DOHH2 (cell line): Measurements from ENCODE around the gene CDH6.

ENCODE experiments used
- H3F3A ChIP-seq: fragments of 200-600 bp; sonication (generic), shearing (Covaris generic); 2 replicates; pipeline ENCODE4 v1.6.0; 2016; ENCODE audit warnings: antibody characterized with exemption, mild to moderate bottlenecking; ENCODE audit not compliant: control insufficient read depth, insufficient read depth
- H3K27ac ChIP-seq: fragments of 200-600 bp; sonication (generic); 2 replicates; pipeline ENCODE4 v1.5.1; 2014; ENCODE audit warnings: low read depth, mild to moderate bottlenecking, low read length, moderate library complexity
- H3K27me3 ChIP-seq: fragments of 200-600 bp; sonication (generic); 2 replicates; pipeline ENCODE4 v1.6.1; 2014; ENCODE audit warnings: mild to moderate bottlenecking, low read length, mixed read lengths; ENCODE audit not compliant: control insufficient read depth
- H3K36me3 ChIP-seq: fragments of 200-600 bp; sonication (generic); 2 replicates; pipeline ENCODE4 v1.6.1; 2014; ENCODE audit warnings: mild to moderate bottlenecking, low read length, moderate library complexity, mixed read lengths; ENCODE audit not compliant: control insufficient read depth
- H3K4me1 ChIP-seq: fragments of 200-600 bp; sonication (generic); 2 replicates; pipeline ENCODE4 v1.6.1; 2014; ENCODE audit warnings: mild to moderate bottlenecking, low read length, mixed read lengths; ENCODE audit not compliant: control insufficient read depth
- H3K4me2 ChIP-seq: fragments of 200-600 bp; sonication (generic); 2 replicates; pipeline ENCODE4 v1.6.0; 2014; ENCODE audit warnings: mild to moderate bottlenecking, low read length, moderate library complexity
- H3K4me3 ChIP-seq: fragments of 200-600 bp; sonication (generic); 2 replicates; pipeline ENCODE4 v1.5.1; 2014; ENCODE audit warnings: mild to moderate bottlenecking, low read length, mixed read lengths
- H3K79me2 ChIP-seq: fragments of 200-600 bp; sonication (generic); 2 replicates; pipeline ENCODE4 v1.6.1; 2014; ENCODE audit warnings: mild to moderate bottlenecking, low read length, mixed read lengths; ENCODE audit not compliant: control insufficient read depth
- H3K9me2 ChIP-seq: fragments of 200-600 bp; sonication (generic); replicated peaks from 2 replicates; pipeline ENCODE4 v1.6.1; 2014; ENCODE audit warnings: mild to moderate bottlenecking, low read length, mixed read lengths; ENCODE audit not compliant: control insufficient read depth
- H3K9me3 ChIP-seq: fragments of 200-600 bp; sonication (generic); 2 replicates; pipeline ENCODE4 v1.6.1; 2014; ENCODE audit warnings: antibody characterized with exemption, low read length, mixed read lengths; ENCODE audit not compliant: control insufficient read depth, insufficient read depth
- H4K20me1 ChIP-seq: fragments of 200-600 bp; sonication (generic); 2 replicates; pipeline ENCODE4 v1.6.0; 2014; ENCODE audit warnings: low read depth, mild to moderate bottlenecking, antibody characterized with exemption, low read length, moderate library complexity; ENCODE audit not compliant: control insufficient read depth, insufficient read depth
- CTCF ChIP-seq: fragments of 200-600 bp; sonication (generic); IDR thresholded peaks from one replicate; pipeline ENCODE4 v1.5.1; 2014; ENCODE audit warnings: antibody characterized with exemption, mild to moderate bottlenecking, low read depth, low read length; ENCODE audit not compliant: poor library complexity, severe bottlenecking
- EZH2phosphoT487 ChIP-seq: fragments of 200-600 bp; sonication (generic); IDR thresholded peaks from 2 replicates; pipeline ENCODE4 v1.6.1; 2017; ENCODE audit warnings: borderline replicate concordance, mild to moderate bottlenecking, antibody characterized with exemption, low read length, moderate library complexity, mixed read lengths

The CDH6 gene

GRCh38 chr5:31319335-31319734 is 125.8 kb downstream of the CDH6 start:
- Histone ChIP-seq H4K20me1 (no peaks in the 10 kb centered on the region), H3K9me3 (no peaks in the 10 kb centered on the region), H3K79me2 (no peaks in the 10 kb centered on the region), H3K4me3 (no peak overlapping the region), H3K4me1 (no peaks in the 10 kb centered on the region), H3K4me2 (no peak overlapping the region), H3K27me3 (no peaks in the 10 kb centered on the region), H3F3A (no peaks in the 10 kb centered on the region), H3K9me2 (no peaks in the 10 kb centered on the region), H3K36me3 (no peaks in the 10 kb centered on the region), H3K27ac (no peak overlapping the region)
- no peak for TF ChIP-seq CTCF
- TF ChIP-seq EZH2phosphoT487, result no peak

- H3K9me2 ChIP-seq, result no peaks in the 10 kb centered on the region
- no peaks in the 10 kb centered on the region for H3K36me3 ChIP-seq
- no peaks in the 10 kb centered on the region for H3K79me2 ChIP-seq
- H3K9me3 ChIP-seq, result no peaks in the 10 kb centered on the region
- H4K20me1 ChIP-seq, result 0 out of 2 replicates have a peak, but pooled peaks cover 3% of the 10 kb centered on the region
- H3K4me1 ChIP-seq, result no peaks in the 10 kb centered on the region
- H3K4me2 ChIP-seq, result no peak overlapping the region
- TF ChIP-seq CTCF (no peak), EZH2phosphoT487 (no peak)
- H3K27me3 ChIP-seq, result no peaks in the 10 kb centered on the region
- no peak overlapping the region for H3K27ac ChIP-seq
- H3F3A ChIP-seq, result no peaks in the 10 kb centered on the region
- no peak overlapping the region for H3K4me3 ChIP-seq
These were observed 129.5 kb downstream of the CDH6 start for GRCh38 chr5:31322946-31323345.

GRCh38 chr5:31324842-31325241 is 131.4 kb downstream of the CDH6 start:
- no peak overlapping the region for H3K4me3 ChIP-seq
- no peaks in the 10 kb centered on the region for H3K79me2 ChIP-seq
- H3K27me3 ChIP-seq, result no peaks in the 10 kb centered on the region
- 0 out of 2 replicates have a peak, but pooled peaks cover 3% of the 10 kb centered on the region for H4K20me1 ChIP-seq
- no peaks in the 10 kb centered on the region for H3K9me3 ChIP-seq
- no peak for TF ChIP-seq CTCF
- H3K4me1 ChIP-seq, result no peaks in the 10 kb centered on the region
- H3K9me2 ChIP-seq, result no peaks in the 10 kb centered on the region
- H3F3A ChIP-seq, result no peaks in the 10 kb centered on the region
- H3K4me2 ChIP-seq, result no peak overlapping the region
- H3K27ac ChIP-seq, result no peak overlapping the region
- no peaks in the 10 kb centered on the region for H3K36me3 ChIP-seq
